ENCODE measurements around the gene CACTIN. TPM values are rescaled to one million over a fixed set of nuclear protein-coding genes. Genes with fewer than 3 reads are reported as not detected.

CACTIN gene
- total RNA-seq, 4 donors from 2014 or later = 21.1 to 46.5 (median 33.6) TPM

DNA sequence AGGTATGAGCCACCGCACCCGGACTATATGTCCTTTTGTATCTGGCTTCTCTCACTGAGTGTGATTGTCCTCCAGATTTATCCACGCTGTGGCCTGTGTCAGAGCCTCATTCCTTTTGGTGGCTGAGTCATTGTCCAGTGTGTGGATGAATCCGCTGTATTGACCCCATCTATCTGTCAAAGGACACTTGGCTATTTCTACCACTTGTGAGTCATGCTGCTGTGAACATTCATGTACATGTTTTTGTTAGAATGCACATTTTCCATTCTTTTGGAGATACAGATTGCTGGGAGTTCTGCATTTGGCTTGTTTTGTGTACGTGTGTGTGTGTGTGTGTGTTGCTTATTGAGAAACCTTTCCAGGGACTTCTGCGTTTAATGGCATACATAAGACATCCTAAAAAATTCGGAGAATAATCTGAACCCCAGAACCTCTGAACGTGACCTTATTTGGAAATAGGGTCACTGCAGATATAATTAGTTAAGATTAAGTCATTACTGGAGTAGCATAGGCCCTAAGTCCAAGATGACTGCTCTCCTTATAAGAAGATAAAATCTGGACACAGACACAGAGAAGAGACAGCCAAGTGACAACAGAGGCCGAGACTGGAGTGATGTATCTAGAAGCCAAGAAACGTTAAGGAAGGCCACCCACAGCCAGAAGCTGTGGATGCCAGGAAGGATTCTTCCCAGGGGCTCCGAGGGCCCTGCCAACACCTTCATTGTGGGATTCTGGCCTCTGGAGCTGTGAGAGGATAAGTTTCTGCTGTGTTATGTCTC is 46.2 kb downstream of the CACTIN start:
- intact Hi-C loops (cut with DNase I; ENCODE audit: low total_unique reads) = no loop called here
- WGBS, 2 donors = 46 to 48% methylated on average over 11 of the region's 11 CpGs
- H3K4me3 ChIP-seq (ENCODE audit: low read depth, poor library complexity, severe bottlenecking) = no peak overlapping the region
- TF ChIP-seq, protein P1, sequence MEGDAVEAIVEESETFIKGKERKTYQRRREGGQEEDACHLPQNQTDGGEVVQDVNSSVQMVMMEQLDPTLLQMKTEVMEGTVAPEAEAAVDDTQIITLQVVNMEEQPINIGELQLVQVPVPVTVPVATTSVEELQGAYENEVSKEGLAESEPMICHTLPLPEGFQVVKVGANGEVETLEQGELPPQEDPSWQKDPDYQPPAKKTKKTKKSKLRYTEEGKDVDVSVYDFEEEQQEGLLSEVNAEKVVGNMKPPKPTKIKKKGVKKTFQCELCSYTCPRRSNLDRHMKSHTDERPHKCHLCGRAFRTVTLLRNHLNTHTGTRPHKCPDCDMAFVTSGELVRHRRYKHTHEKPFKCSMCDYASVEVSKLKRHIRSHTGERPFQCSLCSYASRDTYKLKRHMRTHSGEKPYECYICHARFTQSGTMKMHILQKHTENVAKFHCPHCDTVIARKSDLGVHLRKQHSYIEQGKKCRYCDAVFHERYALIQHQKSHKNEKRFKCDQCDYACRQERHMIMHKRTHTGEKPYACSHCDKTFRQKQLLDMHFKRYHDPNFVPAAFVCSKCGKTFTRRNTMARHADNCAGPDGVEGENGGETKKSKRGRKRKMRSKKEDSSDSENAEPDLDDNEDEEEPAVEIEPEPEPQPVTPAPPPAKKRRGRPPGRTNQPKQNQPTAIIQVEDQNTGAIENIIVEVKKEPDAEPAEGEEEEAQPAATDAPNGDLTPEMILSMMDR (IDR thresholded peaks at IDR 0.05) = no peak
- no peak for TF ChIP-seq POLR2A (IDR thresholded peaks at IDR 0.05)
- no peak for DNase-seq (ENCODE audit: low spot score in 2 of 2)

DNA sequence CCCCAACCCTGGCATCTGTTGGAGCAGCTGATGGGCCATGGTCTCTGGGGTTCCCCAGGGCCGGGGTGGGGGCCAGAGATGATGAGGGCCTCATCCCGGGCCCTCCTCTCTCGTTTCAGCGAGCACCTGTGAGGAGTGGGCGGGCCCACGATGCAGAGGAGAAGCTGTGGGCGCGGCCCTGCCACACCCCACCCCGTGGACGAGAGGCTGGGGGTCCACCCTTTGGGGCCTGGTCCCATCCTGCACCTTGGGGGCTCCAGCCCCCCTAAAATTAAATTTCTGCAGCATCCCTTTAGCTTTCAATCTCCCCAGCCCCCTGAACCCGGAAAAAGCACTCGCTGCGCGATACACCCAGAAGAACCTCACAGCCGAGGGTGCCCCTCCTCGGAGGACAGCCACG is 48.2 kb downstream of the CACTIN start:
- H3K4me3 ChIP-seq (ENCODE audit: low read depth, poor library complexity, severe bottlenecking) = no peak overlapping the region
- WGBS, 2 donors = 61 to 71% methylated on average over 16 to 17 of the region's 17 CpGs
- no peak for TF ChIP-seq POLR2A (IDR thresholded peaks at IDR 0.05)
- TF ChIP-seq, protein P1 (IDR thresholded peaks at IDR 0.05) = no peak
- intact Hi-C loops (cut with DNase I; ENCODE audit: low total_unique reads) = no loop called here
- DNase-seq (ENCODE audit: low spot score in 2 of 2) = no peak

DNA sequence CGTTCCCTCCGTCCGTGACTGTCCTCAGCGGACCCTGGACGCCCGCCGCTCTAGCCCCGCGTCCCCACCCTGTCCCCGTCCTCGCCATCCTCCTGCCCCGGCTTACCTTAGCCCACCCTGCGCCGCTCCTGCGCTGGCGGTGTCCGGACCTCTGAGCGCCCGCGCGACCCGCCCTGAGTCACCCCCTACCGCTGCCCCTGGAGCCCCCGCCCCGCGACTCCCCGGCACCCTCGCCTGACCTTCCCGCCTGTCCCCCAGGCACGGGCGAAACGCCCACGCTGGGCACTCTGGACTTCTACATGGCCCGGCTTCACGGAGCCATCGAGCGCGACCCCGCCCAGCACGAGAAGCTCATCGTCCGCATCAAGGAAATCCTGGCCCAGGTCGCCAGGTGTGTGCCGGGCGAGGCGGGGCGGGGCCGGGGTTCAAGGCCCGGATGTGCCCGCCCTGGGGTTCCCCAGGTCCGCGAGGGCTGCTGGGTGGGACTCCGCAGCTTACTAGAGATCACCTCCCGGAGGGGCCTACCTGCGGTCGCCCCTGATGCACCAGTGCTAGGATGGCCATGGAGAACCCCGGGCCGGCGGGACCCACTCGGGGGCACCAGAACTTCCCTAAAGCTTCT is 48.8 kb downstream of the CACTIN start:
- no peak overlapping the region for H3K4me3 ChIP-seq (ENCODE audit: low read depth, poor library complexity, severe bottlenecking)
- TF ChIP-seq POLR2A (IDR thresholded peaks at IDR 0.05) = no peak
- TF ChIP-seq, protein P1 (IDR thresholded peaks at IDR 0.05) = no peak
- WGBS, 2 donors = 71 to 78% methylated on average over 46 of the region's 60 CpGs
- intact Hi-C loops (cut with DNase I; ENCODE audit: low total_unique reads) = no loop called here
- no peak for DNase-seq (ENCODE audit: low spot score in 2 of 2)

DNA sequence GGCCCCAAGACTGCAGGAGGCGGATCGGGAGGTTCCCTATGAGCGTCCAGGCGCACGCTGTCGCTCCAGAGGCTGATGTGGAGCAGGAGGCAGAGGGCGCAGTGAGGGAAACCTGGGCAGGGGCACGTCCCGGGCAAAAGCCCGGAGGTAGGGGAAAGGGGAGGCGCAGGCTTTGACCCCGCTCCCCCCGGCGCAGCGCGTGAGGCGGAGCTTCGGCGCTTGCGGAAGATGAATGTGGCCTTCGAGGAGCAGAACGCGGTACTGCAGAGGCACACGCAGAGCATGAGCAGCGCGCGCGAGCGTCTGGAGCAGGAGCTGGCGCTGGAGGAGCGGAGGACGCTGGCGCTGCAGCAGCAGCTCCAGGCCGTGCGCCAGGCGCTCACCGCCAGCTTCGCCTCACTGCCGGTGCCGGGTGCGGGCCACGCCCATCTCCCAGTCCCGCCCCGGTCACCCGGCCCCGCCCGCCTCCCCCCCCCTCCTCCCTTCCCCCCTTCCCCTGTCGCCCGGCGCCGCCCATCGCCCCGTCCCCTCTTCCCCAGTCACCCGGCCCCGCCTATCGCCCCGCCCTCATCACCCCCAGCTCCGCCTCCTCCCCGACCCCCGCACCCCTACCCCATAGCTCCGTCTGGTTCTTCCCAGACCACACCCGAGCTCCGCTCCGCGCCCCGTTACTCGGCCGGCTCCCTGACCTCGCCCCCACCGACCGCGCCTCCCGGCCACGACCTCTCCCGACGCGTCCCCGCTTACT is 49.7 kb downstream of the CACTIN start:
- H3K4me3 ChIP-seq (ENCODE audit: low read depth, poor library complexity, severe bottlenecking) = no peak overlapping the region
- 36 to 50% methylated on average over 69 to 71 of the region's 78 CpGs for WGBS, 2 donors
- TF ChIP-seq, protein P1 (IDR thresholded peaks at IDR 0.05) = no peak
- no peak for DNase-seq (ENCODE audit: low spot score in 2 of 2)
- intact Hi-C loops (cut with DNase I; ENCODE audit: low total_unique reads) = no loop called here

DNA sequence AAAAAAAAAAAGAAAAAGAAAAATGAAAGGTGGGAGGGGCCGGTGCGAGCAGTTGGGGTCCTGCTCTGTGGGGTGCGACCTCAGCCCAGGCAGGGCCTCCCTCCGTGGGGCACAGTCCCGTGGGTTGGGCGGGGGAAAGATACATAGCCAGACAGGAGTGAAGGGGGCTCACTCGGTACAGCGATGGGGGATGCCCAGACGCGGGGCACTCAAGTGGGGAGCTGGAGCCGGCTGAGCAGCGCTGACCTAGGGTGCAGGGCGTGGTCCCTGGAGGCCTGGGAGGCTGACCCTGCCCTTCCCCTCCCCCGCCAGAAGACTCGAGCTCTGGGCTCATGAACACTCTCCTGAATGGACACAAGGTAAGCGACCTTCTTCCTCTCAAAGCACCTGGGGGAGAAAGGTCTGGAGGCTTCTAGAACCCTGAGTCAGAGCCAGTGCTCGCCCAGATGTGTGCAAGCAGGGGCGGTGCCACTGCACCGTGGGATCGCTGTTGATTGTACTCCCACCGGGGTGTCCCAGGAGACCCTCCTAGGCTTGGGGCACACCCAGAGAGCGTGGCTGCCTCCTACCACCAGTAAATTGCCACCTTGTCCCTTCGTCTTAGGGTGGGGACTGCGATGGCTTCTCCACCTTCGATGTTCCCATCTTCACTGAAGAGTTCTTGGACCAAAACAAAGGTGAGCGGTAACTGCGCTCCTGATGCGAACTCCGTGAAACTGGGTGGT is 50.5 kb downstream of the CACTIN start:
- TF ChIP-seq, protein P1 (IDR thresholded peaks at IDR 0.05) = no peak
- no peak for TF ChIP-seq POLR2A (IDR thresholded peaks at IDR 0.05)
- intact Hi-C loops (cut with DNase I; ENCODE audit: low total_unique reads) = no loop called here

More for the DNA sequence above, 50.5 kb downstream of the CACTIN start:
- DNase-seq (ENCODE audit: low spot score in 2 of 2) = no peak
- WGBS, 2 donors = 69 to 80% methylated on average over 27 to 28 of the region's 29 CpGs
- no peak overlapping the region for H3K4me3 ChIP-seq (ENCODE audit: low read depth, poor library complexity, severe bottlenecking)

Data from lower leg skin (tissue), 4 donors.